Ovary (tissue), 9 donors: Measurements from ENCODE around the gene AIF1L. TPM values are rescaled to one million over a fixed set of nuclear protein-coding genes. Genes with fewer than 3 reads are reported as not detected.

Experiments
- DNase-seq, 5 donors: peaks; one replicate each; pipeline ENCODE4 v3.0.0-alpha.2; 2019 to 2020
- H3K27ac ChIP-seq, 2 donors: fragments of 200-600 bp; one replicate each; pipeline versions ENCODE4 v1.5.1 to v1.8.0; 2019 to 2022
- H3K27me3 ChIP-seq: fragments of 200-600 bp; one replicate; pipeline ENCODE4 v1.8.0; 2022
- H3K36me3 ChIP-seq: fragments of 200-600 bp; sonication (generic); one replicate; pipeline ENCODE4 v1.5.1; 2019
- H3K4me1 ChIP-seq: one replicate; pipeline ENCODE4 v1.8.1; 2013; ENCODE audit warnings: mild to moderate bottlenecking, moderate library complexity; ENCODE audit not compliant: insufficient read depth
- H3K4me3 ChIP-seq: fragments of 200-600 bp; sonication (generic); one replicate; pipeline ENCODE4 v1.5.1; 2017
- H3K9me3 ChIP-seq, 2 donors: fragments of 200-600 bp in 1 of 2; sonication (generic) in 1 of 2; one replicate each; pipeline versions ENCODE4 v1.5.1 to v1.8.1; 2013 to 2019; ENCODE audit warnings: mild to moderate bottlenecking in 1 of 2, moderate library complexity in 1 of 2
- CTCF ChIP-seq, 3 donors: fragments of 450-650 bp in 2 of 3; fragments of 200-600 bp in 1 of 3; IDR thresholded peaks; one replicate each; pipeline versions ENCODE4 v1.5.1 to v1.8.0; 2016 to 2022; ENCODE audit warnings: antibody characterized with exemption in 3 of 3, mild to moderate bottlenecking in 1 of 3
- EP300 ChIP-seq: sonication (generic); formaldehyde crosslinking; IDR thresholded peaks from one replicate; pipeline ENCODE4 v1.6.1; 2017; ENCODE audit warnings: antibody characterized with exemption
- POLR2A ChIP-seq: fragments of 450-650 bp; IDR thresholded peaks from one replicate; pipeline ENCODE4 v1.6.1; 2017; ENCODE audit warnings: antibody characterized with exemption, mild to moderate bottlenecking, moderate library complexity
- WGBS, 3 donors: extraction: QIAGEN DNeasy Blood & Tissue Kit in 1 of 3; methylation state at CpG; one replicate each; pipeline versions ENCODE4 v1.1.5 to v1.1.7; 2013 to 2017; 5-methylcytosine and 5-hydroxymethylcytosine counted together
- intact Hi-C, 4 donors: fragments of 100-400 bp; cut with DNase I; formaldehyde crosslinking; loops; one replicate each; pipeline versions ENCODE4 v1.11.0 to v1.15.1; 2022 to 2023
- polyA plus RNA-seq, 2 donors: library from polyadenylated mRNA; stranded (reverse); fragments of 200-250 nt in 1 of 2; fragments of 350-450 nt in 1 of 2; fragmentation: Illumina TruSeq in 1 of 2; extraction: RNeasy Lipid Tissue Mini Kit (QIAGEN cat#74804) in 1 of 2; gene quantifications; one replicate each; pipeline ENCODE4 v1.2.3, GENCODE V29; 2013 to 2014
- total RNA-seq, 7 donors: library from RNA; depleted of rRNA in 2 of 7; stranded (reverse); fragments of >200 nt in 2 of 7; fragmentation: NEBNext Ultra II Directional in 3 of 7; extraction: Animal tissue kit (Norgen Biotek cat#: 25700) in 3 of 7; gene quantifications; one replicate each; pipeline versions ENCODE4 v1.1.0 to v1.2.4, GENCODE V29; 2016 to 2023
- donor health status: DM: no; HTN: no; CAD: no; lungs with moderate emphysema.
- donor health status: DM: no; HTN: no; CAD: no.
- donor health status: Bipolar disorder and iron deficiency.
- donor health status: DM: yes; HTN: yes; CAD: no.
- donor health status: DM: no; HTN: no; CAD: no.
- donor health status: DM: yes; HTN: yes; CAD: no.

Gene AIF1L
- total and polyA plus RNA-seq, 9 donors, result 2.4 to 35.6 (median 6.3) TPM

GRCh38 chr9:131125288-131126058 lies 29.1 kb downstream of the AIF1L start, which contains the start of gene NUP214:
NUP214 (plus strand) TSS chr9:131125586; CDS start chr9:131125705, 119 bp downstream.
- H3K36me3 ChIP-seq, result no peaks in the 10 kb centered on the region

GRCh38 chr9:131126059-131126426 lies 29.7 kb downstream of the AIF1L start:
- no peak overlapping the region for H3K27ac ChIP-seq
- H3K4me3 ChIP-seq, result peak overlapping the region; percentile 81
- H3K36me3 ChIP-seq, result no peaks in the 10 kb centered on the region
- 0% methylated on average over 11 of the region's 11 CpGs for WGBS, 3 donors
- no peaks in the 10 kb centered on the region for H3K27me3 ChIP-seq
- peaks cover 6% of the 10 kb centered on the region for H3K4me1 ChIP-seq
- H3K9me3 ChIP-seq, result no peaks in the 10 kb centered on the region
- intact Hi-C loops, result no loop called here
- TF ChIP-seq EP300, result no peak
- TF ChIP-seq CTCF (IDR thresholded peaks at IDR 0.05), result no peak
- DNase-seq, result no peak

More at GRCh38 chr9:131125288-131126058, 29.1 kb downstream of the AIF1L start, which contains the start of gene NUP214:
- Histone ChIP-seq H3K4me3 (peak within 1 kb of the TSS; percentile 81), H3K27ac (peak within 1 kb of the TSS in 1 of 2 donors; percentile 46), H3K4me1 (peaks cover 6% of the 10 kb centered on the region), H3K9me3 (no peaks in the 10 kb centered on the region), H3K27me3 (no peaks in the 10 kb centered on the region)
- DNase-seq, result peak; percentile 98 to 100 (median 99)
- TF ChIP-seq EP300 (no peak), POLR2A (peak; percentile 81), CTCF (IDR thresholded peaks at IDR 0.05) (no peak)
- intact Hi-C loops, result no loop called here
- WGBS, 3 donors, result 0 to 1% (median 0%) methylated on average over 21 to 61 of the region's 61 CpGs

- Histone ChIP-seq H3K27me3 (no peaks in the 10 kb centered on the region), H3K4me1 (peaks cover 6% of the 10 kb centered on the region), H3K4me3 (no peak overlapping the region), H3K36me3 (no peaks in the 10 kb centered on the region), H3K27ac (no peak overlapping the region), H3K9me3 (no peaks in the 10 kb centered on the region)
- no peak for DNase-seq
- TF ChIP-seq CTCF (IDR thresholded peaks at IDR 0.05), result no peak
- TF ChIP-seq EP300, result no peak
- no peak for TF ChIP-seq POLR2A
- intact Hi-C loops, result no loop called here
- WGBS, 3 donors, result 77 to 83% (median 79%) methylated on average over 3 of the region's 3 CpGs
Observed at GRCh38 chr9:131129183-131129582, 32.9 kb downstream of the AIF1L start.

- H3K9me3 ChIP-seq, result no peaks in the 10 kb centered on the region
- H3K36me3 ChIP-seq, result no peaks in the 10 kb centered on the region
- H3K27ac ChIP-seq, result no peak overlapping the region
- no peaks in the 10 kb centered on the region for H3K27me3 ChIP-seq
- TF ChIP-seq POLR2A (no peak), EP300 (no peak), CTCF (IDR thresholded peaks at IDR 0.05) (no peak)
- H3K4me1 ChIP-seq, result no peaks in the 10 kb centered on the region
- no peak for DNase-seq
- intact Hi-C loops, result no loop called here
- 89 to 96% (median 93%) methylated on average over 2 of the region's 2 CpGs for WGBS, 3 donors
- H3K4me3 ChIP-seq, result no peak overlapping the region
Observed at GRCh38 chr9:131138676-131139075, 42.3 kb downstream of the AIF1L start.
